Daoy (cell line): Measurements from ENCODE around the gene PDE4D. TPM values are rescaled to one million over a fixed set of nuclear protein-coding genes. Genes with fewer than 3 reads are reported as not detected.
"Not testable (repeated sequence)": the region's sequence is repeated elsewhere in the genome, so short reads cannot be mapped to it uniquely, and the experiment has no call there.

Experiments
- DNase-seq: peaks from one replicate; pipeline ENCODE4 v3.0.0-alpha.2; 2015; ENCODE audit warnings: low read depth
- total RNA-seq: library from RNA; depleted of rRNA; stranded (reverse); fragments of >200 nt; shearing (Covaris generic); gene quantifications from 2 replicates; pipeline ENCODE4 v1.2.3, GENCODE V29; 2014

Gene PDE4D
- total RNA-seq, 1 experiment from 2014 or later, result 23.1 TPM

GRCh38 chr5:59328709-59329296 lies 564.7 kb downstream of the PDE4D start:
- DNase-seq, result peak; percentile 43

- DNase-seq, result no peak
These were observed 566.1 kb downstream of the PDE4D start for GRCh38 chr5:59327191-59327980.

- no peak for DNase-seq
These were observed 566.9 kb downstream of the PDE4D start for GRCh38 chr5:59326596-59326995.

- DNase-seq, result no peak
These were observed 568.5 kb downstream of the PDE4D start for GRCh38 chr5:59325070-59325469.

- DNase-seq, result no peak
These were observed 570.6 kb downstream of the PDE4D start for GRCh38 chr5:59322894-59323293.

GRCh38 chr5:59322058-59322457 lies 571.5 kb downstream of the PDE4D start:
- no peak for DNase-seq

- no peak for DNase-seq
These were observed 571.9 kb downstream of the PDE4D start for GRCh38 chr5:59321642-59322041.

- no peak for DNase-seq
These were observed 573.1 kb downstream of the PDE4D start for GRCh38 chr5:59320420-59320819.

- DNase-seq, result no peak
These were observed 574.3 kb downstream of the PDE4D start for GRCh38 chr5:59319250-59319649.

- DNase-seq, result no peak
These were observed 575.7 kb downstream of the PDE4D start for GRCh38 chr5:59317774-59318205.

- peak; percentile 54 for DNase-seq
These were observed 576.3 kb downstream of the PDE4D start for GRCh38 chr5:59317023-59317773.

GRCh38 chr5:59312223-59312622 lies 581.3 kb downstream of the PDE4D start:
- DNase-seq, result no peak

GRCh38 chr5:59308685-59309084 lies 584.8 kb downstream of the PDE4D start:
- not testable (repeated sequence) for DNase-seq

- DNase-seq, result not testable (repeated sequence)
These were observed 590.2 kb downstream of the PDE4D start for GRCh38 chr5:59303289-59303716.

- DNase-seq, result not testable (repeated sequence)
These were observed 591.0 kb downstream of the PDE4D start for GRCh38 chr5:59302509-59302908.

GRCh38 chr5:59301727-59302126 lies 591.8 kb downstream of the PDE4D start:
- no peak for DNase-seq

GRCh38 chr5:59300930-59301329 lies 592.6 kb downstream of the PDE4D start:
- no peak for DNase-seq

GRCh38 chr5:59299006-59299405 lies 594.5 kb downstream of the PDE4D start:
- no peak for DNase-seq

- DNase-seq, result peak; percentile 47
These were observed 596.9 kb downstream of the PDE4D start for GRCh38 chr5:59296317-59297264.

GRCh38 chr5:59293700-59294099 lies 599.8 kb downstream of the PDE4D start:
- DNase-seq, result no peak

- DNase-seq, result no peak
These were observed 601.6 kb downstream of the PDE4D start for GRCh38 chr5:59291941-59292340.
